Central memory CD8-positive, alpha-beta T cell (primary cell): ENCODE measurements around the gene ZNF514.
"Not testable (repeated sequence)": the region's sequence is repeated elsewhere in the genome, so short reads cannot be mapped to it uniquely, and the experiment has no call there.

Source experiments
- ATAC-seq: fragments of 150-1000 bp; cut with Tn5 transposase; replicated peaks from 2 replicates; pipeline ENCODE4 v1.10.0; 2022; ENCODE audit warnings: mild to moderate bottlenecking, moderate FRiP score, moderate number of reproducible peaks; ENCODE audit not compliant: poor library complexity, severe bottlenecking; ENCODE audit errors: extremely low read depth
- DNase-seq, 2 donors: peaks; one replicate each; pipeline ENCODE4 v3.0.0; 2021; ENCODE audit warnings: low spot score in 2 of 2
- H3K27ac Mint-ChIP-seq: one replicate; pipeline ENCODE4 v1.8.0; 2022; ENCODE audit warnings: low read depth, mild to moderate bottlenecking, moderate library complexity, mixed read lengths
- H3K27me3 Mint-ChIP-seq: one replicate; pipeline ENCODE4 v1.8.0; 2022; ENCODE audit warnings: mixed read lengths
- H3K36me3 Mint-ChIP-seq: one replicate; pipeline ENCODE4 v1.8.0; 2022; ENCODE audit warnings: mild to moderate bottlenecking, moderate library complexity, mixed read lengths; ENCODE audit not compliant: insufficient read depth
- H3K4me1 Mint-ChIP-seq: one replicate; pipeline ENCODE4 v1.8.0; 2022; ENCODE audit warnings: mixed read lengths
- H3K4me3 Mint-ChIP-seq: one replicate; pipeline ENCODE4 v1.8.0; 2022; ENCODE audit warnings: mild to moderate bottlenecking, moderate library complexity, mixed read lengths
- H3K9me3 Mint-ChIP-seq: one replicate; pipeline ENCODE4 v1.8.0; 2022; ENCODE audit warnings: mixed read lengths

Gene ZNF514

DNA sequence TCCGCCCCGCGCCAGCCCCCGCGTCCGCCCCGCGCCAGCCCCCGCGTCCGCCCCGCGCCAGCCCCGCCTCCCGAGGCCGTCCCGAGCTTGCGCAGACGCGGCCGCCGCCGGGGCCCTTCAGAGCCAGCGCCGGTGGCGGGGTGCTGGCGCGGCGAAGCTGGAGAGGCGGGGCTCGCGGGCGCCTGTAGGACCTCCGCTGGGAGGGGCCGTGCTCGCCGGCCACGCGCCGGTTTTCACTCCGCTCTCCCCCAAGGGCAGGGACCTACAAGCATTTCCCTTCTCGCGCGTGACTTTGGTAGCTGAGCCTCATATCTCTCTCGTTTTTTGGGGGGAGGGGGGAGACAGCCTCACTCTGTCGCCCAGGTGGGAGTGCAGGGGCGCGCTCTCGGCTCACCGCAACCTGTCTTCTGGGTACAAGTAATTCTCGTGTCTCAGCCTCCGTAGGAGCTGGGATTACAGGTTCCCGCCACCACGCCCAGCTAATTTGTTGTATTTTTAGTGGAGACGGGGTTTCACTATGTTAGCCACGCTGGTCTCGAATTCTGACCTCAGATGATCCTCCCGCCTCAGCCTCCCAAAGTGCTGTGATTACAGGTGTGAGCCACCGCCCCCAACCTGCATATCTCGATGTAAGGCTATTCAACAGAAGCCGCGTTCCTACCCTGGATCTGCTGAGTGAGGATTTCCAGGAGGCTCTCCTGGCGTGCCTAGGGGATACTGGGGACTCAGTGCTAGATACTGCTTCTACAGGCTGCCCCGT is at the start of gene ZNF514:
ZNF514 (minus strand) TSS at position 159 of the 760 bp plus-strand sequence. CDS start 6,595 bp downstream, outside the sequence.
- Mint-ChIP-seq H3K9me3 (no peaks in the 10 kb centered on the region), H3K27me3 (no peaks in the 10 kb centered on the region), H3K4me1 (peaks cover 11% of the 10 kb centered on the region), H3K27ac (peak within 1 kb of the TSS; percentile 93), H3K36me3 (peaks cover 10% of the 10 kb centered on the region), H3K4me3 (peak within 1 kb of the TSS; percentile 91)
- ATAC-seq, result peak; percentile 86
- peak; percentile 49 to 53 for DNase-seq

DNA sequence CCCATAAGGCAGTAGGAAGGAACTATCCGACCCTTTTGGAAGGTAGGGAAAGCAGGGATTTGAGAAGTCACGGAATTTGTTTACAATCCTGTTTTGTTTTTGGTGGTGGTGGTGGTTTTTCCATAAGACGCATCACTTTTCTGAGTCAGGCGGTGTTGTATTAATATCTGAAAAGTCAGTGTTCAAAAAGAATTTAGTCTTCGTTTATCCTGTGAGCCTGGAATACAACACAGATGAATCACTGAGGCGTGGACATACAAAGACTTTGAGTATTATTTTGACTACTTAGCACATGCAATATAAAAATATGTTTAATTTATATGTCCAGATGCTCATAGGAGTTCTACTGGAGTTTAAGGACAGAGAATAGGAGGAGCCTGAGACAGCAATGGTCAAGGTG is 48.5 kb upstream of the ZNF514 start:
- ATAC-seq, result no peak
- peak overlapping the region; percentile 95 for H3K4me3 Mint-ChIP-seq

DNA sequence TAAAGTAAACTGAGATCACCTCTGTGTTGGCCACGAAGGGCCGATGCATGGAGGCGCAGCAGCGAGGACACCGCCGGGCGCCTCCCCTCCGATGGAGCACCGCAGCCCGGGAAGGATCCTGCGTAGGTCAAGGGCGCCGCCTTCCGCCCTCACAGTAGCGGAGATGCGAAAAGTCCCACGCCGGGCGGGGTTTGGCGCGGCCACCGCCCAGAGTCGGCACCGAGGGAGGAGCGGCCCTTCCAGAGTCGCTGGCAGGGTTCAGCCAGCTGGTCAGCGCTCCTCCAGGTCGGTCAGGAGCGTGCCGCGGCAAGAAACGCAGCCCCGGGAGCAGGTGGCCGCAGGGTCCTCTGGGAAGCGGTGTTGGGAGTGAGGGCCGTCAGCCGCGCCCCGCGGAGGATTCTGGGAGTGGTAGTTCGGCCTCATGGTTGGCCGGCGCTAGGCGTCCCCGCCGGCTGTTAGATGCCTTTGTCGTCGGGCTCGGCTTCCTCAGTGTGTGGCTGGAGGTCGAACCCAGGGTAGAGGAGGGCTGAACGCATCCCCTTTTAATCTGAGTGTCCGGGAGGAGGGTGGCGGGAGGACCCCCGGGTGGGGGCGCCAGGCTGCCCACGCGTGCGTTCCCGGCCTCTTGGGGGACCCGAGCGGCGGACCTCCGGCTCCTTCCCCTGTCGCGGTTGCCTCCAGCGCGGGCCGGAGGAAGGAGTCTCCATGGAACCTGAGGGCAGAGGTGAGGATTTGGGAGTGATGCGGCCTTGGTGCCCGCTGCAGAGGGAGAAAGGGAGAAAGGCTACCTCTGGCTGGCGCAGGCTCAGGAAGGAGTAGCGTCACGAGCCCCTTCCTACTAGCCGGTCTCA is 47.7 kb upstream of the ZNF514 start, which contains the start of gene ZNF892:
ZNF892 (plus strand) TSS at position 411 of the 851 bp plus-strand sequence; CDS start at position 706, 295 bp downstream.
- H3K27me3 Mint-ChIP-seq, result no peaks in the 10 kb centered on the region
- H3K4me3 Mint-ChIP-seq, result peak within 1 kb of the TSS; percentile 95
- peak within 1 kb of the TSS; percentile 88 for H3K27ac Mint-ChIP-seq
- ATAC-seq (peak; percentile 89), DNase-seq (peak; percentile 47 to 58)
- peaks cover 6% of the 10 kb centered on the region for H3K36me3 Mint-ChIP-seq
- H3K4me1 Mint-ChIP-seq, result peaks cover 40% of the 10 kb centered on the region
- H3K9me3 Mint-ChIP-seq, result peaks cover 20% of the 10 kb centered on the region

More for the DNA sequence above, 48.5 kb upstream of the ZNF514 start:
- Mint-ChIP-seq H3K27me3 (no peaks in the 10 kb centered on the region), H3K4me1 (peaks cover 40% of the 10 kb centered on the region), H3K36me3 (peaks cover 9% of the 10 kb centered on the region), H3K9me3 (peaks cover 24% of the 10 kb centered on the region), H3K27ac (peak overlapping the region; percentile 88)
- DNase-seq, result no peak

DNA sequence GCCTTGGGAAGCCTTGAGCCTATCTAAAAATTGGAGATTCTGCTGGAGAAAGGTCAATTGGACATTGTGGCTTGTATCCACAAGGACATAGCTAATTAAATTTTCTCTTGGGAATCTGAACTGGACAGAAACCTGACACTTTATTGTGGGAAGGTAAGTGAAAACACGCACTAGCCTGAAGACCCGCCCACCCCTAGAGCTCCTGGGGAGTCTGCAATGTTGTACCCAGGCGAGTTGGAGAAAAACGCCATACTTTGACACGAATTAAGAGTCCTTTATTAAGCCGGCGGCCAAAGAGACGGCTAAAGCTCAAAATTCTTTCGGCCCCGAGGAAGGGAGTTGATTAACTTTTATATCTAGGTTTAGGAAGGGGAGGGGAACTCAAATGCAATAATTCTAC is 46.4 kb upstream of the ZNF514 start:
- Mint-ChIP-seq H3K27ac (peak overlapping the region; percentile 88), H3K4me1 (peaks cover 40% of the 10 kb centered on the region), H3K4me3 (peak overlapping the region; percentile 95), H3K36me3 (peaks cover 4% of the 10 kb centered on the region), H3K9me3 (peaks cover 20% of the 10 kb centered on the region), H3K27me3 (no peaks in the 10 kb centered on the region)
- DNase-seq, result no peak
- no peak for ATAC-seq

DNA sequence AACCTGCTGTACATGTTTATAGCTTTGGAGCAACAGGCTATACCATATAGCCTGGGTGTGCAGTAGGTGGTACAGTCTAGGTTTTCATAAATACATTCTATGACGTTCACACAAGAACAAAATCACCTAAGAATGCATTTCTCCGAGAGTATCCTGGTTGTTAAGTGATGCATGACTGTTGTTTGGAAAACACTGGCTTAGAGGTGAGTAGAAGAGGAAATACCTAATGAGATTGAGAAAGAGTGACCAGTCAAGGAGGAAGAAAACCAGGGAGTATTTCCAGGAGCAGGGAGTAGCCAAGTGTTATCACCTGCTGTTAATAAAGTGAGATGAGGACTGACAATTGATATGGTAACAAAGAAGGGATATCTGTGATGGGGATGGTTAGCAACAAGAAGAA is 44.7 kb upstream of the ZNF514 start:
- Mint-ChIP-seq H3K9me3 (peaks cover 6% of the 10 kb centered on the region), H3K4me3 (no peak overlapping the region), H3K27ac (no peak overlapping the region), H3K4me1 (peaks cover 28% of the 10 kb centered on the region), H3K36me3 (peaks cover 4% of the 10 kb centered on the region), H3K27me3 (no peaks in the 10 kb centered on the region)
- ATAC-seq, result no peak
- DNase-seq, result no peak

DNA sequence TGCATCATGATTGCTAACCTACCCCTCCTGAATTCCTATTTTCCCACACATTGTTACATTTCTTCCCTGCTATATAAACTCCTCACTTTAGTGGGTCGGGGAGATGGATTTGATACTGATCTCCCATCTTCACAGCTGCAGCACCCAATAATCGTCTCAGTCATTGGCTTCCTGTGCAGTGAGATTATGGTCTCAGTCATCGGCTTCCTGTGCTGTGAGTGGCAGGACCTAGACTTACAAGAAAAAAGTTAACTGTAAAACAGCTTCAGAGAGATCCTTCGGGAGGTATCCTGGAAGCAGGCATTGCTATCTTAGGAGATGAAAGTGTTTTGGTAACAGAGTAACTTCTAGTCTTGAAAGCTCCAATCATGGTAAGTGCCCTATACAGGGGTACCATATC is 44.3 kb upstream of the ZNF514 start:
- no peaks in the 10 kb centered on the region for H3K27me3 Mint-ChIP-seq
- ATAC-seq (no peak), DNase-seq (no peak)
- peaks cover 3% of the 10 kb centered on the region for H3K36me3 Mint-ChIP-seq
- H3K27ac Mint-ChIP-seq, result no peak overlapping the region
- peaks cover 1% of the 10 kb centered on the region for H3K9me3 Mint-ChIP-seq
- peaks cover 24% of the 10 kb centered on the region for H3K4me1 Mint-ChIP-seq
- H3K4me3 Mint-ChIP-seq, result no peak overlapping the region

DNA sequence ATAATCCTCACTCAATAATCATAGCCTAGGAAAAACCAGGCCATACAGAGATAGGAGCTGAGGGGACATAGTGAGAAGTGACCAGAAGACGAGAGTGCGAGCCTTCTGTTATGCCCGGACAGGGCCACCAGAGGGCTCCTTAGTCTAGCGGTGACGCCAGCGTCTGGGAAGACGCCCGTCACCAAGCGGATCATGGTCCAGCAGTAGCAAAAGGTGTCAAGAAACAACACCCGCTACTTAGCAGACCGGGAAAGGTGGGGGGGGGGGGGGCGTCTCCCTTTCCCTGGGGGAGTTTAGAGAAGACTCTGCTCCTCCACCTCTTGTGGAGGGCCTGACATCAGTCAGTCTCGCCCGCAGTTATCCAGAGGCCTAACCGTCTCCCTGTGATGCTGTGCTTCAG is 33.3 kb upstream of the ZNF514 start:
- not testable (repeated sequence) for H3K9me3 Mint-ChIP-seq, H3K4me3 Mint-ChIP-seq, H3K27ac Mint-ChIP-seq, H3K36me3 Mint-ChIP-seq, ATAC-seq, H3K4me1 Mint-ChIP-seq, DNase-seq
- peaks cover 49% of the 10 kb centered on the region for H3K27me3 Mint-ChIP-seq

DNA sequence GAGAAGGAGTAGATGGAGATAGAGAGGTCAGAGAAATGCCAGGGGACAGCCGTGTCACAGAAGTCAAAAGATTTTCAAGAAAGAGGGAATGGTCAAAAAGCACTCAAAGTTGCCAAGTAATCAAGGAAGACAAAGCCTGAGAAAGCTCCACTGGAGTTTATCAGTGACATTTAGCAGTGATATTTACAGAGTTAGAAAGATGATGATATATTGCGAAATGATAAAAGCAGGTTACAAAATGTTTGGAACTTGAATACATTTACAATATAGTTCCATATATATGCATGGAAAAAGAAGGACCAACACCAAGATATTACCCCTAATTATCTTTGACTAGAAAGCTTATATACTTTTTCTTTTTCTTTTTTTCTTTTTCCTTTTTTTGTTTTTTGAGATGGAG is 26.3 kb upstream of the ZNF514 start:
- H3K36me3 Mint-ChIP-seq, result peaks cover 12% of the 10 kb centered on the region
- H3K9me3 Mint-ChIP-seq, result peaks cover 6% of the 10 kb centered on the region
- H3K4me1 Mint-ChIP-seq, result no peaks in the 10 kb centered on the region
- H3K27me3 Mint-ChIP-seq, result peaks cover 23% of the 10 kb centered on the region
- DNase-seq (no peak), ATAC-seq (no peak)
- H3K4me3 Mint-ChIP-seq, result no peak overlapping the region
- no peak overlapping the region for H3K27ac Mint-ChIP-seq

DNA sequence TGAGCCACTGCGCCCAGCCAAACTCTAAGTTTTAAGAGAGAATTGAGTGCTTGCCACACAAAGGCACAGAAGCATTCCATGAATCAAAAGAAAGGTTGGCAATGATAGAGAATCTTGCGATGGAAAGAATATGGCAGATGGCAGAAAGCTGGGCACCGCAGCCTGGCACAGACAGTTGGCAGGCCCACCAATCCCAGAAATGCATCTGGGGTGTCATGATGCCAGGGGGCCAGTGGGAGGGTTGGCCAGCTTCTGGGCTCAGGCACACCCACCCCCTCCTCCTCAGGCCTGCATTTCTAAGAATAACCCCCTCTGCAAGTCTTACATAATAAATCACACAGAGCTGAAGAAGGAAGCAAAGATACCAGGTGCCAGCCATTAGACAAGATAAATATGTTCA is 25.5 kb upstream of the ZNF514 start:
- H3K4me1 Mint-ChIP-seq, result no peaks in the 10 kb centered on the region

DNA sequence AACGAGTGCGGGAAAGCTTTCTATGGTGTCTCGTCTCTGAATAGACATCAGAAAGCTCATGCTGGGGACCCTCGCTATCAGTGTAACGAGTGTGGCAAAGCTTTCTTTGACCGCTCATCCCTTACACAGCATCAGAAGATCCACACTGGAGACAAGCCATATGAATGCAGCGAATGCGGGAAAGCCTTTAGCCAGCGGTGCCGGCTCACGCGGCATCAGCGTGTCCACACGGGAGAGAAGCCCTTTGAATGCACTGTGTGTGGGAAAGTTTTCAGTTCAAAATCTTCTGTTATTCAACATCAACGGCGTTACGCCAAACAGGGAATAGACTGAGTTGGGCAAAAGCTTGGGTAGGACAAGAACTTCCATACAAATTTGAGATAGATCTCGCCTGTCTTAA is 22.1 kb upstream of the ZNF514 start:
- ATAC-seq (no peak), DNase-seq (no peak)
- Mint-ChIP-seq H3K4me1 (no peaks in the 10 kb centered on the region), H3K4me3 (no peak overlapping the region), H3K9me3 (peaks cover 10% of the 10 kb centered on the region), H3K27ac (no peak overlapping the region), H3K27me3 (no peaks in the 10 kb centered on the region), H3K36me3 (peaks cover 24% of the 10 kb centered on the region)

More for the DNA sequence above, 25.5 kb upstream of the ZNF514 start:
- H3K27me3 Mint-ChIP-seq, result peaks cover 16% of the 10 kb centered on the region
- ATAC-seq (no peak), DNase-seq (no peak)
- no peak overlapping the region for H3K4me3 Mint-ChIP-seq
- H3K9me3 Mint-ChIP-seq, result peaks cover 10% of the 10 kb centered on the region
- no peak overlapping the region for H3K27ac Mint-ChIP-seq
- peaks cover 19% of the 10 kb centered on the region for H3K36me3 Mint-ChIP-seq

DNA sequence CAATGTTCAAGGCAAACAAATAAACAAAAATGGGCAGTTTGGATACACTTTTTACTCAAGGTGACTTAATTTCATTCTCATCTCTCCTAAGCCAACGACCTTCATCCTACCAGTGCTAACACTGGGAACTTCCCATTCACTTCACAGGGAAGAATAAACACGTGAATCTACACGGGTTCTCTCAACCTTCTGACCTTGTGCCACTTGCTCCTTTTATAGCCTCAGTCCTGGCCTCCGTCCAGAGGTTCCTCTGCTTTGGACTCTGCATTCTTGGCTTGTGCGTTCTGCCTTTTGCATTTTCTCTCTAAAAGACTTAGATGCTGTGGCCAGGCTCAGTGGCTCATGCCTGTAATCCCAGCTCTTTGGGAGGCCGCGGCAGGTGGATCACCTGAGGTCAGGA is 19.8 kb upstream of the ZNF514 start:
- ATAC-seq (no peak), DNase-seq (no peak)
- Mint-ChIP-seq H3K27ac (no peak overlapping the region), H3K4me3 (no peak overlapping the region), H3K4me1 (peaks cover 2% of the 10 kb centered on the region), H3K36me3 (peaks cover 26% of the 10 kb centered on the region), H3K9me3 (peaks cover 10% of the 10 kb centered on the region), H3K27me3 (no peaks in the 10 kb centered on the region)

DNA sequence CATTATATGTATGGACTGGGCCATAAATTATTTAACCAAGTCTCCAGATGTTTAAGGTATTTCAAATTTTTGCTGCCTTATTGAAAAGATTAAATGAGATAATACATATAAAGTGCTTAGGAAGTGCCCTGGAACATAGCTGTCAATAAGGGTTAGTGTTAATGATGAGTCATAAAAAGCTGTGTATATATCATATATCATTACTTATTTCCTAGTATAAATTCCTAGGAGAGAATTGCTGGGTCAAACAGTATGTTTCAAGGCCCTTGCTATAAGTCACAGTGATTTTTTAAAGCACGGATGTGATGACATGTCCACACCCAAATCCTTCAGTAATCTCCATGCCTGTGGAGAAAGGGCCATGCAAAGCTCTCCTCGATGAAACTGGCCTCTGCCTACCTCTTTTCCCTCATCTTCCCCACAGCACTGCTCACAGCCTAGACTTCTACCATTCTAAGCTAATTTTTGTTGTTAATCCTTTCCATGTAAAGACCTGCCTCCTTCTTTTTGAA is 14.4 kb upstream of the ZNF514 start:
- Mint-ChIP-seq H3K36me3 (peaks cover 5% of the 10 kb centered on the region), H3K4me3 (no peak overlapping the region), H3K9me3 (no peaks in the 10 kb centered on the region), H3K4me1 (peaks cover 9% of the 10 kb centered on the region), H3K27me3 (no peaks in the 10 kb centered on the region), H3K27ac (no peak overlapping the region)
- DNase-seq (no peak), ATAC-seq (no peak)
